SK-N-MC (cell line): ENCODE data around the gene C19orf67.

Experiments used
- DNase-seq: peaks from one replicate; pipeline ENCODE4 v3.0.0-alpha.2; 2011; ENCODE audit warnings: low read depth, low spot score
- H3K27ac ChIP-seq: fragments of 200-600 bp; sonication (generic); 2 replicates; pipeline ENCODE4 v1.5.1; 2016; ENCODE audit warnings: mixed run types
- H3K36me3 ChIP-seq: fragments of 200-600 bp; sonication (generic); 2 replicates; pipeline ENCODE4 v1.6.1; 2017; ENCODE audit warnings: antibody characterized with exemption, low read length, mixed read lengths; ENCODE audit not compliant: insufficient read depth
- H3K4me3 ChIP-seq: fragments of 200-600 bp; sonication (generic); 2 replicates; pipeline ENCODE4 v1.5.1; 2016
- H3K9ac ChIP-seq: fragments of 200-600 bp; sonication (generic); 2 replicates; pipeline ENCODE4 v1.8.0; 2017; ENCODE audit warnings: mixed run types, mixed read lengths; ENCODE audit not compliant: insufficient read length
- H3K9me3 ChIP-seq: fragments of 200-600 bp; sonication (generic); 2 replicates; pipeline ENCODE4 v1.6.1; 2017; ENCODE audit warnings: low read depth, mild to moderate bottlenecking, antibody characterized with exemption, low read length, moderate library complexity, mixed read lengths
- EZH2 ChIP-seq: fragments of 200-600 bp; sonication (generic); IDR thresholded peaks from one replicate; pipeline ENCODE4 v1.6.1; 2017; ENCODE audit warnings: antibody characterized with exemption
- FOXP2 ChIP-seq: optimal IDR thresholded peaks from 2 replicates; pipeline ENCODE3; 2011; ENCODE audit warnings: mild to moderate bottlenecking, moderate library complexity; ENCODE audit not compliant: insufficient read depth; ENCODE audit errors: extremely low read length, control extremely low read depth
- POLR2AphosphoS5 ChIP-seq: IDR thresholded peaks from 2 replicates; pipeline ENCODE4 v1.6.1; 2012; ENCODE audit warnings: mild to moderate bottlenecking, low read depth, low read length, borderline replicate concordance

Gene C19orf67

DNA sequence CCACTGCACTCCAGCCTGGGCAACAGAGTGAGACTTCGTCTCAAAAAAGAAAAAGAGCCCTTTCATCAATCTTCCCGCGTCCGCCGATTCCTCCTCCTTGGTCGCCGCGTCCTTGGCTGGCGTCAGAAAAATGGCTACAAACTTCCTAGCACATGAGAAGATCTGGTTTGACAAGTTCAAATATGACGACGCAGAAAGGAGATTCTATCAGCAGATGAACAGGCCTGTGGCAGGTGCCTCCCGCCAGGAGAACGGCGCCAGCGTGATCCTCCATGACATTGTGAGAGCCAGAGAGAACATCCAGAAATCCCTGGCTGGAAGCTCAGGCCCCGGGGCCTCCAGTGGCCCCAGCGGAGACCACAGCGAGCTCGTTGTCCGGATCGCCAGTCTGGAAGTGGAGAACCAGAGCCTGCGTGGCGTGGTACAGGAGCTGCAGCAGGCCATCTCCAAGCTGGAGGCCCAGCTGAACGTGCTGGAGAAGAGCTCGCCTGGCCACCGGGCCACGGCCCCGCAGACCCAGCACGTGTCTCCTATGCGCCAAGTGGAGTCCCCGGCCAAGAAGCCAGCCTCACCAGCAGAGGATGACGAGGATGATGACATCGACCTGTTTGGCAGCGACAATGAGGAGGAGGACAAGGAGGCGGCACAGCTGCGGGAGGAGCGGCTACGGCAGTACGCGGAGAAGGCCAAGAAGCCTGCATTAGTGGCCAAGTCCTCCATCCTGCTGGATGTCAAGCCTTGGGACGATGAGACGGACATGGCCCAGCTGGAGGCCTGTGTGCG is 15.1 kb downstream of the C19orf67 start:
- Histone ChIP-seq H3K4me3 (no peak overlapping the region), H3K9me3 (no peaks in the 10 kb centered on the region), H3K9ac (no peak overlapping the region), H3K36me3 (no peaks in the 10 kb centered on the region), H3K27ac (no peak overlapping the region)
- TF ChIP-seq POLR2AphosphoS5 (no peak), FOXP2 (no peak), EZH2 (no peak)
- no peak for DNase-seq

DNA sequence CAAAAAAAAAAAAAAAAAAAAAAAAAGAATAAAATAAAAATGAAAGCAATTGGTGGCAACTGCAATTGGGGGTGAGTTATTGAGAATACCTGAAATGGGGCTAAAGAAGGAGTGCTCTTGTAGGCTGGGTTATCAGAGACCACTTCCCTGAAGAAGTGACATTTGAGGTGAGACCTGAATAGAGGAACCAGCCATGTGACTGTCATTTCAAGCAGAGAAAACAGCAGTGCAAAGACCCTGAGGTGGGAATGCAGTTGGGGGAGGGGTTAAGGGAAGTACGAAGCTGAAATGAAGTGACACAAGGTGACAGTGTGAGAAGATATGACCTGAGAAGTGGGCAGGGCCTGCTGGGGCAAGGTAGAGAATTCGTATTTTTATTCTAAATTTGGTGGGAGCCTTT is 19.4 kb downstream of the C19orf67 start:
- no peak for DNase-seq
- TF ChIP-seq EZH2, result no peak
- TF ChIP-seq POLR2AphosphoS5, result no peak
- no peak for TF ChIP-seq FOXP2
- Histone ChIP-seq H3K9me3 (no peaks in the 10 kb centered on the region), H3K27ac (no peak overlapping the region), H3K4me3 (no peak overlapping the region), H3K36me3 (no peaks in the 10 kb centered on the region), H3K9ac (no peak overlapping the region)

DNA sequence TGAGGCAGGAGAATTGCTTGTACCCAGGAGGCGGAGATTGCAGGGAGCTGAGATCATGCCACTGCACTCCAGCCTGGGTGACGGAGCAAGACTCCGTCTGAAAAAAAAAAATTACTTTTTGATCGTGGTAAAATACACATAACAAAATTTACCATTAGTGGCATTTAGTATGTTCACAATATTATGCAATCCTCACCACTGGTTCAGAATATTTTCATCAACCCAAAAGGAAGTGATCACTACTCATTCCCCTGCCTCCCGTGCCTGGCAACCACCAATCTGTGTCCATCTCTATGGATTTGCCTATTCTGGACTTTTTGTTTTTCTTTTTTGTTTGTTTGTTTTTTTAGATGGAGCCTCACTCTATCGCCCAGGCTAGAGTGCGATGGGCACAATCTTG is 22.5 kb downstream of the C19orf67 start:
- no peak for DNase-seq
- Histone ChIP-seq H3K4me3 (no peak overlapping the region), H3K9ac (no peak overlapping the region), H3K9me3 (no peaks in the 10 kb centered on the region), H3K27ac (no peak overlapping the region), H3K36me3 (no peaks in the 10 kb centered on the region)
- no peak for TF ChIP-seq POLR2AphosphoS5
- no peak for TF ChIP-seq FOXP2
- TF ChIP-seq EZH2, result no peak

DNA sequence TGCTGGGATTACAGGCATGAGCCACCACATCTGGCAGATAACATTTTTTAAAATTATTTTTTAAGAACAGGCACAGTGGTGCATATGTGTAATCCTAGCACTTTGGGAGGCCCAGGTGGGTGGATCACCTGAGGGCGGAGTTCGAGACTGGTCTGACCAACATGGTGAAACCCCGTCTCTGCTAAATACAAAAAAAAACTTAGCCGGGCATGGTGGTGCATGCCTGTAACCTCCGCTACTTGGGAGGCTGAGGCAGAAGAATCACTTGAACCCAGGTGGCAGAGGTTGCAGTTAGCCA is 23.1 kb downstream of the C19orf67 start:
- DNase-seq, result no peak
- no peaks in the 10 kb centered on the region for H3K36me3 ChIP-seq
- no peak overlapping the region for H3K4me3 ChIP-seq
- H3K9ac ChIP-seq, result no peak overlapping the region
- H3K9me3 ChIP-seq, result no peaks in the 10 kb centered on the region
- no peak for TF ChIP-seq POLR2AphosphoS5
- TF ChIP-seq FOXP2, result no peak
- no peak for TF ChIP-seq EZH2
- H3K27ac ChIP-seq, result no peak overlapping the region

DNA sequence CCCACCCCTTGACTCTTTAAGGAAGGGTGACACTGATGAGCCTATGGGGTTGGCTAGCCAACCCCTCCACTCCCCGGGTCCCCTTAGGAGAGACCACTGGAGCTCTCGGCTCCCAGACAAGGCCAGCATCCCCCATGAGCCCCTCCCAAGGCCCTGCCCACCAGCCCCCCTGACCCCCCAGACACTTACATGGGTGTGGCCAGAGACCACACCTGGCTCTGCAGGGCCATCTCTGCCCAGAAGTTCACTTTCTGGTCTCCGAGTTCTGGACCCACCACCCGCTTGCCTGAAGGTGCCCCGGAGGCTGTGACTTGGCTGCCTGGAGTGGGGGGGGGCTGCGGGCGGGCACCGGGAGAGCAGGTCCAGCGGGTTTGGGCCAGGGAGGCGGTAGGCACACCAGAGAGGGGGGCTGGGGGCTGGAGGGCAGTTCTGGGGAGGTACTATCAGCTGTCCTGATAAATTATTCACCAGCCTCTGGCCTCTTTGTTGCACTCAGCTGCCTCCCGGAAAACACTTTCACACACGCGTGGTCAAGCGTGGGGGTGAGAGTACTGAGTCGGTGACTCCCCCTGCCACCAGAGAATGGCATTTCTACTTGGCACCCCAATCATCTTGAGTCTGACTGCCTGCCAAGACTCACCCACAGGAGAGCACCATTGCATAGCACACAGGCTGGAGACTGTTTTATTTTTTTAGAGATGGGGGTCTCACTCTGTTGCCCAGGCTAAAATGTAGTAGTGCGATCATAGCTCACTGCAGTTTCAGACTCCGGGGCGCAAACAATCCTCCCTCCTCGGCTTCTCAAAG is 23.6 kb downstream of the C19orf67 start, which contains the start of gene PALM3:
TSS of gene PALM3 (minus strand) at position 326 of the 807 bp plus-strand sequence. CDS start at position 230, 96 bp downstream.
- no peak for DNase-seq
- Histone ChIP-seq H3K36me3 (no peaks in the 10 kb centered on the region), H3K9ac (no peak within 1 kb of the TSS), H3K9me3 (no peaks in the 10 kb centered on the region), H3K4me3 (no peak within 1 kb of the TSS), H3K27ac (no peak within 1 kb of the TSS)
- no peak for TF ChIP-seq EZH2
- no peak for TF ChIP-seq POLR2AphosphoS5
- TF ChIP-seq FOXP2, result no peak

DNA sequence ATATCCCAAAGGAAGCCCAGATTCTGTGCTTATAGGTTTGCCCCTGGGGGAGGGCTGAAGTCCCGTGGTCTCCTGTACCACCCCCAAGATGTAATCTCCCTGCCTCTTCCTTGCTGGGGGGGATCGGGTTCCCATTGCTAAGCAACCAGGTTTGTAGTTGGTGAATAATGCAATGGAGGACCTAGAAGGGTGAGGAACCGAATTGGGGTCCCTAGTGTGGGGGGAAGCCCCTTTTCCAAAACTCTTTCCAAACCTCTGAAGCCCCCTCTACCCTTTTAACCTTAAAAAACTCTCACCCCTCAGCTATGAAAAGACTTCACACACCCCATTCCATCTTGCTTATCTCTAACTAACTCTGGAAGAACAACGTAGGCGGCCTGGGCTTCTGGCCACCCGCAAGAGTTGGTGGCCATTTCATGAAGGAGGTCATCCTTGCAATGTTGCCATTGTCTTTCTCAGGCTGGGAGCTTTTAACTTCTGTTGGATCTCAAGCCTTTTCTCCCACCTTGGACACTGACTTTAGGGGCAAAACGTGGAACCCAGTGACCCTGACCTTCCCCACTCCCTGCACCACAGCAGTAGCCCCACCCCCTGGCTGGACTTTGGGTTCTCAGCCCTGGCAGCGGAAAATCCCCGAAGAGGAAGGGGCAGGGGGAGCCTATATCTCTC is 24.4 kb downstream of the C19orf67 start:
- Histone ChIP-seq H3K9me3 (no peaks in the 10 kb centered on the region), H3K27ac (no peak overlapping the region), H3K36me3 (no peaks in the 10 kb centered on the region), H3K9ac (no peak overlapping the region), H3K4me3 (no peak overlapping the region)
- TF ChIP-seq FOXP2 (no peak), EZH2 (no peak), POLR2AphosphoS5 (no peak)
- DNase-seq, result no peak

DNA sequence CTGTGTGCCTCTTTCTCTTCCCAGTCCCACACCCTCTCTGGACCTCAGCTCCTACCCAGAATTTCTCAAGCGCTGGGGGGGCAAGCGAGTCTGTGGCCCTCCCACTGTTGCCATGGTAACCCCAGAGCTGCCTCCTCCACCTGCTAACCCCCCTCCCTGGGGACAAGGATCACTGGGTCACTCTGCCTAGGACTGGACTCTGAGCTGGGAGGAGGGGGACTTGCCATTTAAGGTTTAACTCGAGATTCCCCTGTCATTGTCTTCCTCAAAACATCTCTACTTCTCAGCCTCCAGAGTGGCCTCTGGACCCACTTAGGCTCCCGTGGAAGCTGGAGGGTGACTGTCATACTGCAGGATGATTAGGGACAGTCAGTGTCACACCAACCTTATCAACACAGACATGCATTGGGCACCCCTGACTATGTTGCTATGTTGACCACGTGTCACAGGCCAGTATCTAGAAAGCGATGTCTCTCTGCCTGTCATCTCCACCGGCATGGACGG is 25.9 kb downstream of the C19orf67 start:
- H3K4me3 ChIP-seq, result no peak overlapping the region
- TF ChIP-seq POLR2AphosphoS5, result no peak
- H3K9ac ChIP-seq, result no peak overlapping the region
- H3K27ac ChIP-seq, result no peak overlapping the region
- DNase-seq, result no peak
- H3K36me3 ChIP-seq, result 0 out of 2 replicates have a peak, but pooled peaks cover 2% of the 10 kb centered on the region
- H3K9me3 ChIP-seq, result no peaks in the 10 kb centered on the region

DNA sequence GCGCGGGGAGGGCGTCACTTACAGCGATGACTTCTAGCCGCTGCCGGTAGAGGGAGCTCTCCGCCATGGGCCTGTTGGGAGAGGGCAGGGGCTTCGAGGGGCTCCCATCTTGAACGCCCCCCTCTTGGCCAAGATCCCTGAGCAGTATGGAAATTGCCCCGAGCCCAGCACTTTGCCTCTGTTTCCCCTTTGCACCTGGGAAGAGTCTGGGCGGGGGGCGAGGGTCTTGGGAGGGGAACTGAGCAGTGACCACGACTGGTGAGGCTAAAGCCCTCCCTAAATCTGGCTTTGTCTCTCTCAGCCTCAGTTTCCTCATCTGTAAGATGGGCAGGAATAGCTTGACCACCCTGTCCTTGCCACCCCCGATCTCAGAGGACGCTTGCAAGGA is 26.5 kb downstream of the C19orf67 start:
- Histone ChIP-seq H3K36me3 (peaks cover 2% of the 10 kb centered on the region; the same call in 1 of the 2 replicates), H3K4me3 (no peak overlapping the region), H3K9me3 (no peaks in the 10 kb centered on the region), H3K27ac (no peak overlapping the region), H3K9ac (no peak overlapping the region)
- DNase-seq, result no peak
- TF ChIP-seq EZH2, result no peak
- no peak for TF ChIP-seq FOXP2
- TF ChIP-seq POLR2AphosphoS5, result no peak
